Measurements from ENCODE around the gene SPEF2. TPM values are rescaled to one million over a fixed set of nuclear protein-coding genes. Genes with fewer than 3 reads are reported as not detected.

SPEF2 gene
- total and polyA plus RNA-seq, 9 of the 15 experiments (the other 6 are each of a cell fraction or from before 2014, with no cell fraction given): 0.11 to 0.62 (median 0.20) TPM; not detected in 2

GRCh38 chr5:35819026-35819425 is 201.4 kb downstream of the SPEF2 start:
- Histone ChIP-seq H3K27ac (ENCODE audit: extremely low read depth, low read depth, low read length) (no peak overlapping the region), H3K36me3 (ENCODE audit: control insufficient read depth, insufficient read depth, low read length) (no peaks in the 10 kb centered on the region), H3K4me3 (no peak overlapping the region), H3K4me2 (ENCODE audit: insufficient read depth, low read length) (no peak overlapping the region), H3K9me3 (replicated peaks; ENCODE audit: control insufficient read depth, insufficient read depth, low read depth, low read length) (no peaks in the 10 kb centered on the region), H3K9me1 (ENCODE audit: control insufficient read depth, insufficient read depth, low read length) (no peaks in the 10 kb centered on the region), H3K4me1 (replicated peaks in 1 of 2; ENCODE audit: control insufficient read depth in 2 of 2, insufficient read depth in 2 of 2, low read length in 2 of 2) (no peaks in the 10 kb centered on the region), H3K79me2 (ENCODE audit: control insufficient read depth, insufficient read depth, low read length) (no peaks in the 10 kb centered on the region), H4K20me1 (replicated peaks; ENCODE audit: control insufficient read depth, insufficient read depth, low read length) (no peaks in the 10 kb centered on the region), H2AFZ (ENCODE audit: low read depth, low read length) (no peak overlapping the region), H3K27me3 (ENCODE audit: control insufficient read depth in 2 of 2, insufficient read depth in 2 of 2, low read length in 2 of 2) (no peaks in the 10 kb centered on the region), H3K9ac (ENCODE audit: insufficient read depth in 1 of 2, low read depth in 2 of 2, low read length in 2 of 2) (no peak overlapping the region)
- DNase-seq (ENCODE audit: extremely low read depth in 1 of 4, low spot score in 3 of 4) (no peak), FAIRE-seq (no peak), ATAC-seq (no peak)
- in situ Hi-C loops (cut with MboI): no loop called here
- BruUV-seq (replicated peaks): no TSS peak
- intact Hi-C loops (cut with micrococcal nuclease): no loop called here
- whole genome bisulfite sequencing (ENCODE audit: insufficient coverage, low coverage, missing lambda C conversion rate): 3% methylated on average over 2 of the region's 2 CpGs
- CTCF ChIA-PET (ENCODE audit: low intra/inter-chr PET ratio): no interaction called here
- POLR2A ChIA-PET: no interaction called here
- TF ChIP-seq MAFF (IDR thresholded peaks at IDR 0.05; ENCODE audit: low read length) (no peak), SMARCC2 (IDR thresholded peaks at IDR 0.05; ENCODE audit: low read depth) (no peak)

GRCh38 chr5:35819668-35820067 is 202.0 kb downstream of the SPEF2 start:
- in situ Hi-C loops (cut with MboI): no loop called here
- ChIA-PET POLR2A (no interaction called here), CTCF (ENCODE audit: low intra/inter-chr PET ratio) (no interaction called here)
- Histone ChIP-seq H3K9me3 (replicated peaks; ENCODE audit: control insufficient read depth, insufficient read depth, low read depth, low read length) (no peaks in the 10 kb centered on the region), H3K36me3 (ENCODE audit: control insufficient read depth, insufficient read depth, low read length) (no peaks in the 10 kb centered on the region), H4K20me1 (replicated peaks; ENCODE audit: control insufficient read depth, insufficient read depth, low read length) (no peaks in the 10 kb centered on the region), H3K9me1 (ENCODE audit: control insufficient read depth, insufficient read depth, low read length) (no peaks in the 10 kb centered on the region), H3K9ac (ENCODE audit: insufficient read depth in 1 of 2, low read depth in 2 of 2, low read length in 2 of 2) (no peak overlapping the region), H3K79me2 (ENCODE audit: control insufficient read depth, insufficient read depth, low read length) (no peaks in the 10 kb centered on the region), H2AFZ (ENCODE audit: low read depth, low read length) (no peak overlapping the region), H3K27me3 (ENCODE audit: control insufficient read depth in 2 of 2, insufficient read depth in 2 of 2, low read length in 2 of 2) (no peaks in the 10 kb centered on the region), H3K4me1 (replicated peaks in 1 of 2; ENCODE audit: control insufficient read depth in 2 of 2, insufficient read depth in 2 of 2, low read length in 2 of 2) (no peaks in the 10 kb centered on the region), H3K4me2 (ENCODE audit: insufficient read depth, low read length) (no peak overlapping the region), H3K4me3 (no peak overlapping the region), H3K27ac (ENCODE audit: extremely low read depth, low read depth, low read length) (no peak overlapping the region)
- FAIRE-seq: no peak
- WGBS (ENCODE audit: insufficient coverage, low coverage, missing lambda C conversion rate): 13% methylated on average over 1 of the region's 1 CpG
- no peak for DNase-seq (ENCODE audit: extremely low read depth in 1 of 4, low spot score in 3 of 4)
- ATAC-seq: no peak
- BruUV-seq (replicated peaks): no TSS peak
- intact Hi-C loops (cut with micrococcal nuclease): no loop called here
- TF ChIP-seq RBM25 (IDR thresholded peaks at IDR 0.05; ENCODE audit: low read depth, low read length, severe bottlenecking) (no peak), NEUROD1 (IDR thresholded peaks at IDR 0.05; ENCODE audit: borderline replicate concordance, low read depth, low read length, partially characterized antibody) (no peak), SMAD1 (IDR thresholded peaks at IDR 0.05; ENCODE audit: low read depth, low read length, partially characterized antibody) (no peak), SIN3A (IDR thresholded peaks at IDR 0.05; ENCODE audit: borderline replicate concordance in 2 of 2, control insufficient read depth in 1 of 2, low read depth in 2 of 2, low read length in 2 of 2) (no peak), BRCA1 (IDR thresholded peaks at IDR 0.05) (no peak), BRCA1 (CRISPR knock-in tag; IDR thresholded peaks at IDR 0.05) (no peak), MXD1 (CRISPR knock-in tag; IDR thresholded peaks at IDR 0.05; ENCODE audit: borderline replicate concordance, poor library complexity, severe bottlenecking) (no peak), SREBF2 (CRISPR knock-in tag; IDR thresholded peaks at IDR 0.05) (no peak), ARID2 (IDR thresholded peaks at IDR 0.05) (no peak), STAT5B (CRISPR knock-in tag; IDR thresholded peaks at IDR 0.05) (no peak), ZSCAN29 (IDR thresholded peaks at IDR 0.05) (no peak), RFX5 (IDR thresholded peaks at IDR 0.05; ENCODE audit: low read depth, low read length) (no peak), ZBTB5 (IDR thresholded peaks at IDR 0.05) (no peak), ZBTB1 (CRISPR knock-in tag; IDR thresholded peaks at IDR 0.05; ENCODE audit: borderline replicate concordance, low read depth) (no peak)
